ENCODE data around the gene NOX3.

- TF ChIP-seq CTCF (IDR thresholded peaks at IDR 0.05; ENCODE audit: low read length) (no peak), EZH2 (optimal IDR thresholded peaks at IDR 0.05; ENCODE audit: low read depth, low read length) (no peak)
Measured at GRCh38 chr6:155388591-155388990, 67.0 kb downstream of the NOX3 start.

Data from MM.1S (cell line).